ENCODE measurements around the gene PPFIA3. TPM values are rescaled to one million over a fixed set of nuclear protein-coding genes. Genes with fewer than 3 reads are reported as not detected.
"Not testable (repeated sequence)": the region's sequence is repeated elsewhere in the genome, so short reads cannot be mapped to it uniquely, and the experiment has no call there.

The PPFIA3 gene
- total and polyA plus RNA-seq, 2 experiments from 2014 or later = 25.4 to 29.7 TPM

DNA sequence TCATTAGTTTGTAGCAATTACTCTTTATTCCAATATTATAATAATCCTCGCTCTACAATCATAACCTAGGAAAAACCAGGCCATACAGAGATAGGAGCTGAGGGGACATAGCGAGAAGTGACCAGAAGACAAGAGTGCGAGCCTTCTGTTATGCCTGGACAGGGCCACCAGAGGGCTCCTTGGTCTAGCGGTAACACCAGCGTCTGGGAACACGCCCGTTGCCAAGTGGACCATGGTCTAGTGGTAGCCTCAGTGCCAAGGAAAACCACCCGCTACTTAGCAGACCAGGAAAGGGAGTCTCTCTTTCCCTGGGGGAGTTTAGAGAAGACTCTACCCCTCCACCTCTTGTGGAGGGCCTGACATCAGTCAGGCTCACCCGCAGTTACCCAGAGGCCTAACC, 44.5 kb upstream of the PPFIA3 start:
- H3F3A ChIP-seq (replicated peaks; ENCODE audit: low read depth); ATAC-seq; H3K27ac Mint-ChIP-seq; H3K4me2 ChIP-seq; H3K36me3 ChIP-seq (ENCODE audit: insufficient read depth); H3K27ac ChIP-seq (ENCODE audit: low read depth); H3K4me1 ChIP-seq (ENCODE audit: insufficient read depth); H3K4me3 ChIP-seq; H3K4me3 Mint-ChIP-seq; H2AFZ ChIP-seq; H3K36me3 Mint-ChIP-seq (ENCODE audit: low read depth); H4K20me1 ChIP-seq (replicated peaks; ENCODE audit: insufficient read depth); H3K79me2 ChIP-seq (replicated peaks; ENCODE audit: insufficient read depth); H3K9me2 ChIP-seq (ENCODE audit: insufficient read depth): not testable (repeated sequence)
- H3K27me3 ChIP-seq (ENCODE audit: insufficient read depth) = peaks cover 49% of the 10 kb centered on the region
- Mint-ChIP-seq H3K27me3 (ENCODE audit: insufficient read depth, low read depth, poor library complexity) (peaks cover 46% of the 10 kb centered on the region), H3K4me1 (peaks cover 13% of the 10 kb centered on the region; the same call in 2 of the 3 replicates), H3K9me3 (peaks cover 18% of the 10 kb centered on the region)
- TF ChIP-seq, protein P1, sequence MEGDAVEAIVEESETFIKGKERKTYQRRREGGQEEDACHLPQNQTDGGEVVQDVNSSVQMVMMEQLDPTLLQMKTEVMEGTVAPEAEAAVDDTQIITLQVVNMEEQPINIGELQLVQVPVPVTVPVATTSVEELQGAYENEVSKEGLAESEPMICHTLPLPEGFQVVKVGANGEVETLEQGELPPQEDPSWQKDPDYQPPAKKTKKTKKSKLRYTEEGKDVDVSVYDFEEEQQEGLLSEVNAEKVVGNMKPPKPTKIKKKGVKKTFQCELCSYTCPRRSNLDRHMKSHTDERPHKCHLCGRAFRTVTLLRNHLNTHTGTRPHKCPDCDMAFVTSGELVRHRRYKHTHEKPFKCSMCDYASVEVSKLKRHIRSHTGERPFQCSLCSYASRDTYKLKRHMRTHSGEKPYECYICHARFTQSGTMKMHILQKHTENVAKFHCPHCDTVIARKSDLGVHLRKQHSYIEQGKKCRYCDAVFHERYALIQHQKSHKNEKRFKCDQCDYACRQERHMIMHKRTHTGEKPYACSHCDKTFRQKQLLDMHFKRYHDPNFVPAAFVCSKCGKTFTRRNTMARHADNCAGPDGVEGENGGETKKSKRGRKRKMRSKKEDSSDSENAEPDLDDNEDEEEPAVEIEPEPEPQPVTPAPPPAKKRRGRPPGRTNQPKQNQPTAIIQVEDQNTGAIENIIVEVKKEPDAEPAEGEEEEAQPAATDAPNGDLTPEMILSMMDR (conservative IDR thresholded peaks at IDR 0.05; ENCODE audit: low read depth in 2 of 2) = peak; percentile 52 to 73
- DNase-seq (ENCODE audit: low spot score) = peak; percentile 60

DNA sequence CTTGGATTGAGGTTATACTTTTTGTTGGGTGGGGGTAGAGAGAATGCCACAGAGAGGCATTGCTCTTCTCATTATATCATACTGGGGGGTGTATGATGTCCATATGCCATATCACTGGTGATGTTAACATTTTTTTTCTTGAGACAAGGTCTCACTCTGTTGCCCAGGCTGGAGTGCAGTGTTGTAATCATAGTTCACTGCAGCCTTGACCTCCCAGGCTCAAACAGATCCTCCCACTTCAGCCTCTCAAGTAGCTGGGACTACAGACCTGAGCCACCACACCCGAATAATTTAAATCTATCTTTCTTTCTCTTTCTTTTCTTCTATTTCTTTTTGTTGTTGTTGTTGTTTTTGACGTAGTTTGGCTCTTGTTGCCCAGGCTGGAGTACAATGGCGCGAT, 39.0 kb upstream of the PPFIA3 start:
- no peaks in the 10 kb centered on the region for H3K36me3 ChIP-seq (ENCODE audit: insufficient read depth)
- H2AFZ ChIP-seq = no peak overlapping the region
- H4K20me1 ChIP-seq (replicated peaks; ENCODE audit: insufficient read depth) = no peaks in the 10 kb centered on the region
- Mint-ChIP-seq H3K27me3 (ENCODE audit: insufficient read depth, low read depth, poor library complexity) (peaks cover 9% of the 10 kb centered on the region), H3K4me1 (peaks cover 2% of the 10 kb centered on the region; the same call in 2 of the 3 replicates), H3K4me3 (no peak overlapping the region), H3K9me3 (peaks cover 3% of the 10 kb centered on the region; the same call in 2 of the 3 replicates), H3K36me3 (ENCODE audit: low read depth) (no peaks in the 10 kb centered on the region; the same call in 2 of the 3 replicates), H3K27ac (no peak overlapping the region)
- 0 out of 2 replicates have a peak, but pooled peaks cover 3% of the 10 kb centered on the region for H3K27me3 ChIP-seq (ENCODE audit: insufficient read depth)
- no peak for DNase-seq (ENCODE audit: low spot score)
- no peaks in the 10 kb centered on the region for H3K9me2 ChIP-seq (ENCODE audit: insufficient read depth)
- no peaks in the 10 kb centered on the region for H3K79me2 ChIP-seq (replicated peaks; ENCODE audit: insufficient read depth)
- no peak overlapping the region for H3K4me2 ChIP-seq
- peaks cover under 1% of the 10 kb centered on the region; the same call in 1 of the 2 replicates for H3F3A ChIP-seq (replicated peaks; ENCODE audit: low read depth)
- 0 out of 2 replicates have a peak, but pooled peaks cover 5% of the 10 kb centered on the region for H3K4me1 ChIP-seq (ENCODE audit: insufficient read depth)
- H3K27ac ChIP-seq (ENCODE audit: low read depth) = no peak overlapping the region
- no peak overlapping the region for H3K4me3 ChIP-seq
- ATAC-seq = no peak
- no peak for TF ChIP-seq ZNF114 (CRISPR knock-in tag; IDR thresholded peaks at IDR 0.05)
- TF ChIP-seq STAT1 (IDR thresholded peaks at IDR 0.05; ENCODE audit: unreplicated experiment) = no peak
- TF ChIP-seq EZH2 (IDR thresholded peaks at IDR 0.05; ENCODE audit: low read depth, unreplicated experiment) = no peak
- TF ChIP-seq, protein P2, sequence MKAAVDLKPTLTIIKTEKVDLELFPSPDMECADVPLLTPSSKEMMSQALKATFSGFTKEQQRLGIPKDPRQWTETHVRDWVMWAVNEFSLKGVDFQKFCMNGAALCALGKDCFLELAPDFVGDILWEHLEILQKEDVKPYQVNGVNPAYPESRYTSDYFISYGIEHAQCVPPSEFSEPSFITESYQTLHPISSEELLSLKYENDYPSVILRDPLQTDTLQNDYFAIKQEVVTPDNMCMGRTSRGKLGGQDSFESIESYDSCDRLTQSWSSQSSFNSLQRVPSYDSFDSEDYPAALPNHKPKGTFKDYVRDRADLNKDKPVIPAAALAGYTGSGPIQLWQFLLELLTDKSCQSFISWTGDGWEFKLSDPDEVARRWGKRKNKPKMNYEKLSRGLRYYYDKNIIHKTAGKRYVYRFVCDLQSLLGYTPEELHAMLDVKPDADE (IDR thresholded peaks at IDR 0.05) = no peak
- TF ChIP-seq, protein P1 (conservative IDR thresholded peaks at IDR 0.05; ENCODE audit: low read depth in 2 of 2) = no peak
- TF ChIP-seq, protein P3, sequence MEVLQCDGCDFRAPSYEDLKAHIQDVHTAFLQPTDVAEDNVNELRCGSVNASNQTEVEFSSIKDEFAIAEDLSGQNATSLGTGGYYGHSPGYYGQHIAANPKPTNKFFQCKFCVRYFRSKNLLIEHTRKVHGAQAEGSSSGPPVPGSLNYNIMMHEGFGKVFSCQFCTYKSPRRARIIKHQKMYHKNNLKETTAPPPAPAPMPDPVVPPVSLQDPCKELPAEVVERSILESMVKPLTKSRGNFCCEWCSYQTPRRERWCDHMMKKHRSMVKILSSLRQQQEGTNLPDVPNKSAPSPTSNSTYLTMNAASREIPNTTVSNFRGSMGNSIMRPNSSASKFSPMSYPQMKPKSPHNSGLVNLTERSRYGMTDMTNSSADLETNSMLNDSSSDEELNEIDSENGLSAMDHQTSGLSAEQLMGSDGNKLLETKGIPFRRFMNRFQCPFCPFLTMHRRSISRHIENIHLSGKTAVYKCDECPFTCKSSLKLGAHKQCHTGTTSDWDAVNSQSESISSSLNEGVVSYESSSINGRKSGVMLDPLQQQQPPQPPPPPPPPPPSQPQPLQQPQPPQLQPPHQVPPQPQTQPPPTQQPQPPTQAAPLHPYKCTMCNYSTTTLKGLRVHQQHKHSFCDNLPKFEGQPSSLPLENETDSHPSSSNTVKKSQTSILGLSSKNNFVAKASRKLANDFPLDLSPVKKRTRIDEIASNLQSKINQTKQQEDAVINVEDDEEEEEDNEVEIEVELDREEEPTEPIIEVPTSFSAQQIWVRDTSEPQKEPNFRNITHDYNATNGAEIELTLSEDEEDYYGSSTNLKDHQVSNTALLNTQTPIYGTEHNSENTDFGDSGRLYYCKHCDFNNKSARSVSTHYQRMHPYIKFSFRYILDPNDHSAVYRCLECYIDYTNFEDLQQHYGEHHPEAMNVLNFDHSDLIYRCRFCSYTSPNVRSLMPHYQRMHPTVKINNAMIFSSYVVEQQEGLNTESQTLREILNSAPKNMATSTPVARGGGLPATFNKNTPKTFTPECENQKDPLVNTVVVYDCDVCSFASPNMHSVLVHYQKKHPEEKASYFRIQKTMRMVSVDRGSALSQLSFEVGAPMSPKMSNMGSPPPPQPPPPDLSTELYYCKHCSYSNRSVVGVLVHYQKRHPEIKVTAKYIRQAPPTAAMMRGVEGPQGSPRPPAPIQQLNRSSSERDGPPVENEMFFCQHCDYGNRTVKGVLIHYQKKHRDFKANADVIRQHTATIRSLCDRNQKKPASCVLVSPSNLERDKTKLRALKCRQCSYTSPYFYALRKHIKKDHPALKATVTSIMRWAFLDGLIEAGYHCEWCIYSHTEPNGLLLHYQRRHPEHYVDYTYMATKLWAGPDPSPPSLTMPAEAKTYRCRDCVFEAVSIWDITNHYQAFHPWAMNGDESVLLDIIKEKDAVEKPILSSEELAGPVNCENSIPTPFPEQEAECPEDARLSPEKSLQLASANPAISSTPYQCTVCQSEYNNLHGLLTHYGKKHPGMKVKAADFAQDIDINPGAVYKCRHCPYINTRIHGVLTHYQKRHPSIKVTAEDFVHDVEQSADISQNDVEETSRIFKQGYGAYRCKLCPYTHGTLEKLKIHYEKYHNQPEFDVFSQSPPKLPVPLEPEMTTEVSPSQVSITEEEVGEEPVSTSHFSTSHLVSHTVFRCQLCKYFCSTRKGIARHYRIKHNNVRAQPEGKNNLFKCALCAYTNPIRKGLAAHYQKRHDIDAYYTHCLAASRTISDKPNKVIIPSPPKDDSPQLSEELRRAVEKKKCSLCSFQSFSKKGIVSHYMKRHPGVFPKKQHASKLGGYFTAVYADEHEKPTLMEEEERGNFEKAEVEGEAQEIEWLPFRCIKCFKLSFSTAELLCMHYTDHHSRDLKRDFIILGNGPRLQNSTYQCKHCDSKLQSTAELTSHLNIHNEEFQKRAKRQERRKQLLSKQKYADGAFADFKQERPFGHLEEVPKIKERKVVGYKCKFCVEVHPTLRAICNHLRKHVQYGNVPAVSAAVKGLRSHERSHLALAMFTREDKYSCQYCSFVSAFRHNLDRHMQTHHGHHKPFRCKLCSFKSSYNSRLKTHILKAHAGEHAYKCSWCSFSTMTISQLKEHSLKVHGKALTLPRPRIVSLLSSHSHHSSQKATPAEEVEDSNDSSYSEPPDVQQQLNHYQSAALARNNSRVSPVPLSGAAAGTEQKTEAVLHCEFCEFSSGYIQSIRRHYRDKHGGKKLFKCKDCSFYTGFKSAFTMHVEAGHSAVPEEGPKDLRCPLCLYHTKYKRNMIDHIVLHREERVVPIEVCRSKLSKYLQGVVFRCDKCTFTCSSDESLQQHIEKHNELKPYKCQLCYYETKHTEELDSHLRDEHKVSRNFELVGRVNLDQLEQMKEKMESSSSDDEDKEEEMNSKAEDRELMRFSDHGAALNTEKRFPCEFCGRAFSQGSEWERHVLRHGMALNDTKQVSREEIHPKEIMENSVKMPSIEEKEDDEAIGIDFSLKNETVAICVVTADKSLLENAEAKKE (CRISPR knock-in tag; IDR thresholded peaks at IDR 0.05) = no peak
- TF ChIP-seq CREB1 (CRISPR knock-in tag; IDR thresholded peaks at IDR 0.05; ENCODE audit: low read depth) = no peak
